SK-N-SH (cell line): ENCODE data around the gene TMEM97. TPM values are rescaled to one million over a fixed set of nuclear protein-coding genes. Genes with fewer than 3 reads are reported as not detected.

Source experiments
- CTCF ChIA-PET: fragments of 300-600, 350-600 bp; formaldehyde crosslinking; extraction: SDS; loops from one replicate; lab custom pipeline; 2021; lab: Yijun Ruan, JAX
- POLR2A ChIA-PET: fragments of 350-600 bp; sonication (Branson Sonifier 250); formaldehyde crosslinking; extraction: SDS; loops from one replicate; lab custom pipeline; 2020; ENCODE audit warnings: antibody characterized with exemption, inconsistent platforms; lab: Yijun Ruan, JAX
- DNase-seq: peaks from one replicate; pipeline ENCODE4 v3.0.0; 2012
- H2AFZ ChIP-seq: fragments of 200-600 bp; sonication (generic); 2 replicates; pipeline ENCODE4 v1.8.1; 2016; ENCODE audit warnings: antibody characterized with exemption, mild to moderate bottlenecking, low read depth
- H3F3A ChIP-seq: fragments of 200-600 bp; sonication (generic); replicated peaks from 2 replicates; pipeline ENCODE3; 2016; ENCODE audit warnings: antibody characterized with exemption, mild to moderate bottlenecking; ENCODE audit not compliant: insufficient read depth
- H3K27ac ChIP-seq, 2 experiments: fragments of 200-500 bp in 1 of 2; fragments of 200-600 bp in 1 of 2; sonication (Bioruptor generic) in 1 of 2; sonication (generic), shearing (Covaris generic) in 1 of 2; 2 replicates each; pipeline versions ENCODE4 v1.5.1 to v1.6.1; 2014 to 2016; ENCODE audit warnings: low read depth in 2 of 2, inconsistent platforms in 1 of 2, low read length in 1 of 2, mild to moderate bottlenecking in 1 of 2, mixed read lengths in 1 of 2
- H3K27me3 ChIP-seq: fragments of 200-600 bp; sonication (generic), shearing (Covaris generic); 2 replicates; pipeline ENCODE4 v1.6.1; 2016; ENCODE audit warnings: mixed run types; ENCODE audit not compliant: insufficient read depth
- H3K36me3 ChIP-seq, 2 experiments: fragments of 200-500 bp in 1 of 2; fragments of 200-600 bp in 1 of 2; sonication (Bioruptor generic) in 1 of 2; sonication (generic) in 1 of 2; replicated peaks in 1 of 2; 2 replicates each; pipeline versions ENCODE3 to v1.5.1; 2014 to 2016; ENCODE audit warnings: low read length in 1 of 2, mild to moderate bottlenecking in 1 of 2; ENCODE audit not compliant: insufficient read depth in 2 of 2, control insufficient read depth in 1 of 2
- H3K4me1 ChIP-seq, 2 experiments: fragments of 200-500 bp in 1 of 2; fragments of 200-600 bp in 1 of 2; sonication (Bioruptor generic) in 1 of 2; sonication (generic), shearing (Covaris generic) in 1 of 2; 2 replicates each; pipeline versions ENCODE4 v1.5.1 to v1.6.1; 2014 to 2016; ENCODE audit warnings: low read depth in 1 of 2, low read length in 1 of 2, mixed run types in 1 of 2; ENCODE audit not compliant: insufficient read depth in 2 of 2, control insufficient read depth in 1 of 2
- H3K4me2 ChIP-seq: fragments of 200-600 bp; sonication (generic), shearing (Covaris generic); 2 replicates; pipeline ENCODE4 v1.6.1; 2017; ENCODE audit warnings: mixed run types
- H3K4me3 ChIP-seq, 2 experiments: fragments of 200-500 bp in 1 of 2; fragments of 200-600 bp in 1 of 2; sonication (Bioruptor generic) in 1 of 2; sonication (generic), shearing (Covaris generic) in 1 of 2; 2 replicates each; pipeline versions ENCODE4 v1.5.1 to v1.8.1; 2014 to 2016; ENCODE audit warnings: low read depth in 2 of 2, inconsistent platforms in 1 of 2, low read length in 1 of 2, mild to moderate bottlenecking in 1 of 2, mixed read lengths in 1 of 2, moderate library complexity in 1 of 2
- H3K79me2 ChIP-seq: fragments of 200-600 bp; sonication (generic); 2 replicates; pipeline ENCODE4 v1.8.1; 2017; ENCODE audit warnings: mild to moderate bottlenecking; ENCODE audit not compliant: insufficient read depth
- H3K9ac ChIP-seq: fragments of 200-600 bp; sonication (generic); 2 replicates; pipeline ENCODE4 v1.6.1; 2017; ENCODE audit warnings: mixed run types
- H3K9me2 ChIP-seq: fragments of 200-600 bp; sonication (generic); 2 replicates; pipeline ENCODE4 v1.6.1; 2017; ENCODE audit warnings: mixed run types
- H3K9me3 ChIP-seq: fragments of 200-600 bp; sonication (generic); 2 replicates; pipeline ENCODE4 v1.6.1; 2017; ENCODE audit warnings: mixed run types, mild to moderate bottlenecking, moderate library complexity
- H4K20me1 ChIP-seq: fragments of 200-600 bp; sonication (generic); 2 replicates; pipeline ENCODE4 v1.6.1; 2017; ENCODE audit warnings: mild to moderate bottlenecking, mixed run types; ENCODE audit not compliant: insufficient read depth
- CHD2 ChIP-seq: fragments of 150-350 bp; IDR thresholded peaks from 2 replicates; pipeline ENCODE4 v1.6.1; 2018; ENCODE audit warnings: low read length; ENCODE audit not compliant: partially characterized antibody
- ELF1 ChIP-seq: IDR thresholded peaks from 2 replicates; pipeline ENCODE4 v1.4.0; 2012
- EP300 ChIP-seq, 2 experiments: IDR thresholded peaks; 2 replicates each; pipeline versions ENCODE4 v1.4.0 to v1.6.1; 2012; ENCODE audit warnings: borderline replicate concordance in 1 of 2, low read depth in 1 of 2, low read length in 1 of 2
- EZH2phosphoT487 ChIP-seq: fragments of 200-600 bp; sonication (generic); IDR thresholded peaks from 2 replicates; pipeline ENCODE4 v1.6.1; 2017; ENCODE audit warnings: low read depth, mixed run types, mild to moderate bottlenecking, antibody characterized with exemption, moderate library complexity, borderline replicate concordance
- FOXM1 ChIP-seq: IDR thresholded peaks from 2 replicates; pipeline ENCODE4 v1.4.0; 2012; ENCODE audit warnings: low read depth, mild to moderate bottlenecking
- GABPA ChIP-seq: IDR thresholded peaks from 2 replicates; pipeline ENCODE4 v1.4.0; 2012; ENCODE audit warnings: low read depth, mild to moderate bottlenecking
- JUND ChIP-seq: IDR thresholded peaks from 2 replicates; pipeline ENCODE4 v1.4.0; 2012
- MXI1 ChIP-seq: IDR thresholded peaks from 2 replicates; pipeline ENCODE4 v1.6.1; 2012; ENCODE audit warnings: mild to moderate bottlenecking, low read depth, low read length, improper control_type of control experiment
- NFIC ChIP-seq: IDR thresholded peaks from 2 replicates; pipeline ENCODE4 v1.4.0; 2012; ENCODE audit warnings: borderline replicate concordance
- POLR2AphosphoS5 ChIP-seq: IDR thresholded peaks from 2 replicates; pipeline ENCODE4 v1.6.1; 2012; ENCODE audit warnings: low read depth, low read length
- RAD21 ChIP-seq: IDR thresholded peaks from 2 replicates; pipeline ENCODE4 v1.6.1; 2012; ENCODE audit warnings: mild to moderate bottlenecking, low read length
- RCOR1 ChIP-seq: fragments of 150-350 bp; IDR thresholded peaks from 2 replicates; pipeline ENCODE4 v1.6.1; 2017; ENCODE audit warnings: antibody characterized with exemption, low read length
- RXRA ChIP-seq: IDR thresholded peaks from 2 replicates; pipeline ENCODE4 v1.4.0; 2012; ENCODE audit warnings: low read depth, mild to moderate bottlenecking, borderline replicate concordance
- SIN3A ChIP-seq: IDR thresholded peaks from 2 replicates; pipeline ENCODE4 v1.6.1; 2012; ENCODE audit warnings: low read depth, mild to moderate bottlenecking, low read length, moderate library complexity, borderline replicate concordance
- SMC3 ChIP-seq: IDR thresholded peaks from 2 replicates; pipeline ENCODE4 v1.6.1; 2012; ENCODE audit warnings: low read depth, low read length, improper control_type of control experiment
- TAF1 ChIP-seq: IDR thresholded peaks from 2 replicates; pipeline ENCODE4 v1.6.1; 2012; ENCODE audit warnings: low read depth, mild to moderate bottlenecking, low read length, moderate library complexity, borderline replicate concordance
- TEAD4 ChIP-seq: IDR thresholded peaks from 2 replicates; pipeline ENCODE4 v1.4.0; 2012; ENCODE audit warnings: mild to moderate bottlenecking, borderline replicate concordance; ENCODE audit not compliant: insufficient read depth
- WGBS: methylation state at CpG from one replicate; pipeline ENCODE4 v1.1.6; 2017; ENCODE audit warnings: low lambda C conversion rate; 5-methylcytosine and 5-hydroxymethylcytosine counted together
- polyA plus RNA-seq, 3 experiments: library from polyadenylated mRNA; depleted of rRNA; stranded (reverse); fragments of >200 nt; gene quantifications; 2 replicates each; pipeline ENCODE4 v1.2.3, GENCODE V29; 2012
- TF ChIP-seq, protein P1 (sequence below): IDR thresholded peaks from 2 replicates; pipeline ENCODE4 v1.4.0; 2012; ENCODE audit warnings: low read depth, borderline replicate concordance
- TF ChIP-seq, protein P2 (sequence below): IDR thresholded peaks from 2 replicates; pipeline ENCODE4 v1.4.0; 2012; ENCODE audit warnings: low read depth, borderline replicate concordance
- TF ChIP-seq, protein P3 (sequence below): IDR thresholded peaks from 2 replicates; pipeline ENCODE4 v1.6.1; 2012; ENCODE audit warnings: mild to moderate bottlenecking, low read depth, low read length, moderate library complexity
- TF ChIP-seq, protein P4 (sequence below): IDR thresholded peaks from 2 replicates; pipeline ENCODE4; 2012

Gene TMEM97
- polyA plus RNA-seq, 1 of the 3 experiments (the other 2 are of a cell fraction) = 8.6 TPM

DNA sequence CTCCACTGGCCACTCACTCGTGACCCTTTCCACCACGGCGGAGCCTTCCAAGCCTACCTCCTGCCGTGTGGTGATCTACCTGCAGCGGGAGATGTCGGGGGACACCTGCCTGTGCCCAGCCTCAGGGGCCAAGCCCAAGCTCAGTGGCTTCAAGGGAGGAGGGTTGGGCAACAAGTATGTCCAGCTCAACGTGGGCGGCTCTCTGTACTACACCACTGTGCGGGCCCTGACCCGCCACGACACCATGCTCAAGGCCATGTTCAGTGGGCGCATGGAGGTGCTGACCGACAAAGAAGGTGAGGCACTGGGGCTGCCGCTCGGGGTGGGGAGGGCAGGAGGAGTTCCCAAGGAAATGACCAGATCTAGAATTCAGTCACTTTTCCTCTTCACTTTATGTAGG, 20.4 kb downstream of the TMEM97 start:
- POLR2A ChIA-PET = no interaction called here
- Histone ChIP-seq H4K20me1 (peaks cover 27% of the 10 kb centered on the region; the same call in 1 of the 2 replicates), H2AFZ (no peak overlapping the region), H3K36me3 (peaks cover 42 to 50% of the 10 kb centered on the region in 2 experiments), H3K27me3 (no peaks in the 10 kb centered on the region), H3F3A (peaks cover 19% of the 10 kb centered on the region), H3K79me2 (peaks cover 63% of the 10 kb centered on the region), H3K27ac (no peak overlapping the region), H3K9ac (no peak overlapping the region), H3K4me3 (no peak overlapping the region), H3K4me2 (no peak overlapping the region), H3K9me3 (no peaks in the 10 kb centered on the region), H3K9me2 (no peaks in the 10 kb centered on the region), H3K4me1 (peaks cover 1 to 14% of the 10 kb centered on the region in 2 experiments; a peak in 2 of 4 replicates)
- CTCF ChIA-PET = interaction anchor here (0.6 kb wide), 1 partner anchor 12 kb away, joined by 3 read pairs; no protein-coding TSS in a partner anchor
- no peak for DNase-seq
- 91% methylated on average over 12 of the region's 15 CpGs for WGBS
- TF ChIP-seq ELF1 = no peak
- no peak for TF ChIP-seq GABPA

DNA sequence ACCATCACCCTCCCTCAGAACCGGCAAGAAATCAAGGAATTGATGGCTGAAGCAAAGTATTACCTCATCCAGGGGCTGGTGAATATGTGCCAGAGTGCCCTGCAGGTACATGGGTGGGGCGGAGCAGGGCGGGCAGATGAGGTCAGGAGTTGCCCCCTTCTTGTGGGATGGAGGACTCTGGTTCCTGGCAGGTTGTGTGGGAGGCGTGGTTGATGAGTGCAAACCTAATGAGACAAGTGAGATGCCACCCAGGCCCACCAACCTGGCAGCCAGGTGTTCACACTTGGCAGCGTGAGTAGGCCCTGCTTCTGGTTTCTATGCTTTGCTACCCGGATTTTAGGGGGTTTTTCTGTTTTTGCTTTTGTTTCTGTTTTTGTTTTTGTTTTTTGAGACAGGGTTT, 21.4 kb downstream of the TMEM97 start:
- H3K4me2 ChIP-seq = no peak overlapping the region
- 81% methylated on average over 6 of the region's 6 CpGs for WGBS
- no peaks in the 10 kb centered on the region for H3K27me3 ChIP-seq
- no peaks in the 10 kb centered on the region for H3K9me2 ChIP-seq
- TF ChIP-seq SMC3 (no peak), SIN3A (no peak), CHD2 (no peak), POLR2AphosphoS5 (no peak), EZH2phosphoT487 (no peak), ELF1 (no peak), RCOR1 (no peak), EP300 (IDR thresholded peaks at IDR 0.05; ENCODE audit: borderline replicate concordance in 1 of 2, low read depth in 1 of 2, low read length in 1 of 2) (no peak), TAF1 (no peak), RXRA (no peak), JUND (no peak), MXI1 (no peak), RAD21 (no peak), NFIC (no peak), FOXM1 (no peak), TEAD4 (no peak)
- TF ChIP-seq, protein P1, sequence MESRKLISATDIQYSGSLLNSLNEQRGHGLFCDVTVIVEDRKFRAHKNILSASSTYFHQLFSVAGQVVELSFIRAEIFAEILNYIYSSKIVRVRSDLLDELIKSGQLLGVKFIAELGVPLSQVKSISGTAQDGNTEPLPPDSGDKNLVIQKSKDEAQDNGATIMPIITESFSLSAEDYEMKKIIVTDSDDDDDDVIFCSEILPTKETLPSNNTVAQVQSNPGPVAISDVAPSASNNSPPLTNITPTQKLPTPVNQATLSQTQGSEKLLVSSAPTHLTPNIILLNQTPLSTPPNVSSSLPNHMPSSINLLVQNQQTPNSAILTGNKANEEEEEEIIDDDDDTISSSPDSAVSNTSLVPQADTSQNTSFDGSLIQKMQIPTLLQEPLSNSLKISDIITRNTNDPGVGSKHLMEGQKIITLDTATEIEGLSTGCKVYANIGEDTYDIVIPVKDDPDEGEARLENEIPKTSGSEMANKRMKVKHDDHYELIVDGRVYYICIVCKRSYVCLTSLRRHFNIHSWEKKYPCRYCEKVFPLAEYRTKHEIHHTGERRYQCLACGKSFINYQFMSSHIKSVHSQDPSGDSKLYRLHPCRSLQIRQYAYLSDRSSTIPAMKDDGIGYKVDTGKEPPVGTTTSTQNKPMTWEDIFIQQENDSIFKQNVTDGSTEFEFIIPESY = no peak
- TF ChIP-seq, protein P2, sequence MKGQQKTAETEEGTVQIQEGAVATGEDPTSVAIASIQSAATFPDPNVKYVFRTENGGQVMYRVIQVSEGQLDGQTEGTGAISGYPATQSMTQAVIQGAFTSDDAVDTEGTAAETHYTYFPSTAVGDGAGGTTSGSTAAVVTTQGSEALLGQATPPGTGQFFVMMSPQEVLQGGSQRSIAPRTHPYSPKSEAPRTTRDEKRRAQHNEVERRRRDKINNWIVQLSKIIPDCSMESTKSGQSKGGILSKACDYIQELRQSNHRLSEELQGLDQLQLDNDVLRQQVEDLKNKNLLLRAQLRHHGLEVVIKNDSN = no peak
- TF ChIP-seq, protein P3, sequence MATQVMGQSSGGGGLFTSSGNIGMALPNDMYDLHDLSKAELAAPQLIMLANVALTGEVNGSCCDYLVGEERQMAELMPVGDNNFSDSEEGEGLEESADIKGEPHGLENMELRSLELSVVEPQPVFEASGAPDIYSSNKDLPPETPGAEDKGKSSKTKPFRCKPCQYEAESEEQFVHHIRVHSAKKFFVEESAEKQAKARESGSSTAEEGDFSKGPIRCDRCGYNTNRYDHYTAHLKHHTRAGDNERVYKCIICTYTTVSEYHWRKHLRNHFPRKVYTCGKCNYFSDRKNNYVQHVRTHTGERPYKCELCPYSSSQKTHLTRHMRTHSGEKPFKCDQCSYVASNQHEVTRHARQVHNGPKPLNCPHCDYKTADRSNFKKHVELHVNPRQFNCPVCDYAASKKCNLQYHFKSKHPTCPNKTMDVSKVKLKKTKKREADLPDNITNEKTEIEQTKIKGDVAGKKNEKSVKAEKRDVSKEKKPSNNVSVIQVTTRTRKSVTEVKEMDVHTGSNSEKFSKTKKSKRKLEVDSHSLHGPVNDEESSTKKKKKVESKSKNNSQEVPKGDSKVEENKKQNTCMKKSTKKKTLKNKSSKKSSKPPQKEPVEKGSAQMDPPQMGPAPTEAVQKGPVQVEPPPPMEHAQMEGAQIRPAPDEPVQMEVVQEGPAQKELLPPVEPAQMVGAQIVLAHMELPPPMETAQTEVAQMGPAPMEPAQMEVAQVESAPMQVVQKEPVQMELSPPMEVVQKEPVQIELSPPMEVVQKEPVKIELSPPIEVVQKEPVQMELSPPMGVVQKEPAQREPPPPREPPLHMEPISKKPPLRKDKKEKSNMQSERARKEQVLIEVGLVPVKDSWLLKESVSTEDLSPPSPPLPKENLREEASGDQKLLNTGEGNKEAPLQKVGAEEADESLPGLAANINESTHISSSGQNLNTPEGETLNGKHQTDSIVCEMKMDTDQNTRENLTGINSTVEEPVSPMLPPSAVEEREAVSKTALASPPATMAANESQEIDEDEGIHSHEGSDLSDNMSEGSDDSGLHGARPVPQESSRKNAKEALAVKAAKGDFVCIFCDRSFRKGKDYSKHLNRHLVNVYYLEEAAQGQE = no peak
- TF ChIP-seq, protein P4, sequence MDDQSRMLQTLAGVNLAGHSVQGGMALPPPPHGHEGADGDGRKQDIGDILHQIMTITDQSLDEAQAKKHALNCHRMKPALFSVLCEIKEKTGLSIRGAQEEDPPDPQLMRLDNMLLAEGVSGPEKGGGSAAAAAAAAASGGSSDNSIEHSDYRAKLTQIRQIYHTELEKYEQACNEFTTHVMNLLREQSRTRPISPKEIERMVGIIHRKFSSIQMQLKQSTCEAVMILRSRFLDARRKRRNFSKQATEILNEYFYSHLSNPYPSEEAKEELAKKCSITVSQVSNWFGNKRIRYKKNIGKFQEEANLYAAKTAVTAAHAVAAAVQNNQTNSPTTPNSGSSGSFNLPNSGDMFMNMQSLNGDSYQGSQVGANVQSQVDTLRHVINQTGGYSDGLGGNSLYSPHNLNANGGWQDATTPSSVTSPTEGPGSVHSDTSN = no peak
- no peak overlapping the region for H3K27ac ChIP-seq
- H4K20me1 ChIP-seq = peaks cover 27% of the 10 kb centered on the region; the same call in 1 of the 2 replicates
- no peaks in the 10 kb centered on the region for H3K9me3 ChIP-seq
- no peak for DNase-seq
- CTCF ChIA-PET = no interaction called here
- no peak overlapping the region for H2AFZ ChIP-seq
- peaks cover 56% of the 10 kb centered on the region for H3K79me2 ChIP-seq
- peaks cover 51 to 59% of the 10 kb centered on the region in 2 experiments for H3K36me3 ChIP-seq
- H3F3A ChIP-seq = peaks cover 27% of the 10 kb centered on the region
- H3K4me3 ChIP-seq = no peak overlapping the region
- H3K9ac ChIP-seq = no peak overlapping the region
- POLR2A ChIA-PET = no interaction called here
- H3K4me1 ChIP-seq = peaks cover 2 to 12% of the 10 kb centered on the region in 2 experiments; a peak in 3 of 4 replicates
